ENCODE results near the gene CHGA. TPM values are rescaled to one million over a fixed set of nuclear protein-coding genes. Genes with fewer than 3 reads are reported as not detected.

Gene CHGA, protein sequence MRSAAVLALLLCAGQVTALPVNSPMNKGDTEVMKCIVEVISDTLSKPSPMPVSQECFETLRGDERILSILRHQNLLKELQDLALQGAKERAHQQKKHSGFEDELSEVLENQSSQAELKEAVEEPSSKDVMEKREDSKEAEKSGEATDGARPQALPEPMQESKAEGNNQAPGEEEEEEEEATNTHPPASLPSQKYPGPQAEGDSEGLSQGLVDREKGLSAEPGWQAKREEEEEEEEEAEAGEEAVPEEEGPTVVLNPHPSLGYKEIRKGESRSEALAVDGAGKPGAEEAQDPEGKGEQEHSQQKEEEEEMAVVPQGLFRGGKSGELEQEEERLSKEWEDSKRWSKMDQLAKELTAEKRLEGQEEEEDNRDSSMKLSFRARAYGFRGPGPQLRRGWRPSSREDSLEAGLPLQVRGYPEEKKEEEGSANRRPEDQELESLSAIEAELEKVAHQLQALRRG
- 0.86 to 2.1 TPM (median 1.4 TPM) in 5 replicates for total RNA-seq (2022; extraction: Qiagen RNA extraction; ENCODE audit: low read depth)

DNA sequence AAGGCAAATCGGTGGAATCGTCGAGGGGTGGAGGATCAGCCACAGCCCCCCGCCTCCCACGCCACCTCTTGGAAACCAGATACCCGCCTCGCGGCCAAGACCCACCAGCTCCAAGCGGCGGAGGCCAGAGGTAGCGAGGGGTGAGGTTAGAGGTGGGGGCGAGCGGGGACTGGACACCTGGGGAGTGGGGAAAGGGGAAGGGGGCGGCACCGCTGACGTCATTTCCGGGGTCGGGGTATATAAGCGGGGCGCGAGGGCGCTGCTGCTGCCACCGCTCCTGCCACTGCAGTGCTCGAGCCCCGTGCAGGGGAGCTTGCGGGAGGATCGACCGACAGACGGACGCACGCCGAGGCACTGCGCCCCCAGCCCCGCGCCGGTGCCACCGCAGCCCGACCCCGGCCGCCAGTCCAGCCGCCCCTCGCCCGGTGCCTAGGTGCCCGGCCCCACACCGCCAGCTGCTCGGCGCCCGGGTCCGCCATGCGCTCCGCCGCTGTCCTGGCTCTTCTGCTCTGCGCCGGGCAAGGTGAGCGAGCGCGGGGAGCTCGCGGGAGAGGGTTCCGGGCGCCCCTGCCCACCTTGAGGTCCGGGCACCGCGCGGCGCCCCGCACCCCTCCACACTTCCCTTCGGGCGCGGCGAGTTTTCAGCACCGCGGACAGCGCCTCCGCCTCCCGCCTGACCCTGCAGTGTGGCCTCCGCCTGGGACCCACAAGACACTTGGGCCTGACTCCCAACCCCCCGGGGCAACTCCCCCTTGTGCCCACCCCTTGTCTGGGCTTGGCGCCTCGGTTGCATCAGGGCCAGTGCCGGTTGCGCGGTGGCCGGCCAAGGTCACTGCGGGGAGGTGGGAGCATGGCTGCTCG, at the start of gene CHGA:
TSS of gene CHGA (plus strand) at position 268 of the 861 bp plus-strand sequence. CDS start at position 478, 210 bp downstream.

Other genes starting within 250 kb of the CHGA start
- 55.3 to 62.9 TPM (median 59.4 TPM) in 5 replicates for gene LGMN, start 174.5 kb upstream of the CHGA start, total RNA-seq (2022; extraction: Qiagen RNA extraction; ENCODE audit: low read depth)
- gene GOLGA5, start 128.8 kb upstream of the CHGA start, total RNA-seq (2022; extraction: Qiagen RNA extraction; ENCODE audit: low read depth) = 20.0 to 31.1 TPM (median 26.8 TPM) in 5 replicates
- 41.0 to 53.7 TPM (median 48.2 TPM) in 5 replicates for gene ITPK1, start 192.8 kb downstream of the CHGA start, total RNA-seq (2022; extraction: Qiagen RNA extraction; ENCODE audit: low read depth)

All from A549 treated with RU486 at 1 μM for 4 hours (cell line).